ENCODE results near the gene BIRC7.

DNA sequence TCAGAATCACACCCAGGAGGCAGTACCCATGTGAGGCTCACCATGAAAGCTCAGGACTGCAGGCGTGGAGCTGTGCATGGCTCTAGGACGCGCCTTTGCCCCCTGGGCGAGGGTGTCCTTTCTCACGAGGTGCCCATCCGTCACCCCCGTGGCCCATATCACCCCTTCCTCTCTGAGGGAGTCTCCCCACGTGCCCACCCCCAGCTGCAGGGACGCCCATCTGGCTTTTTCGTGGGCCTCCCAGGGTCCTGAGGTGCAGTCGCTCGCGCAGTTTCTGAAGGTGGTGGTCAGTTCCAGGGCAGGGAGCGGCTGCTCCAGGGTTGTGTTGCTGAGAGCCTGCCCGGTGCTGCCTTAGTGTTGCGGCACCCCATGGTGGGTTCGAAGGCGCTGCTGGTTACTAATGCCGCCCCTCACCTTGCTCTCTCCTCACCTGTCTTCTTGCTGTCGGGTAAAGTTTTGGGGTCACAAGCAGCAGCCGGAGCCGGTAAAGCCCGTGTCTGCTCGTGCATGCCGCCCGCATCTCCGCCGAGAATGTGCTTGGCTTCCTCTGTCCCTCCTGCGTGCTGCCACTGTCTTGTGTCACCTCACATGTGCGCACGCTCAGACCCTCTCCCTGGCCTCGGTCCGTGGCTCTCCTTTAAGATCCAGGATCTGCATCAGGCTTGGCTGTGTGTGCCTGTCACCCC, 47.8 kb downstream of the BIRC7 start:
- TF ChIP-seq, protein P1, sequence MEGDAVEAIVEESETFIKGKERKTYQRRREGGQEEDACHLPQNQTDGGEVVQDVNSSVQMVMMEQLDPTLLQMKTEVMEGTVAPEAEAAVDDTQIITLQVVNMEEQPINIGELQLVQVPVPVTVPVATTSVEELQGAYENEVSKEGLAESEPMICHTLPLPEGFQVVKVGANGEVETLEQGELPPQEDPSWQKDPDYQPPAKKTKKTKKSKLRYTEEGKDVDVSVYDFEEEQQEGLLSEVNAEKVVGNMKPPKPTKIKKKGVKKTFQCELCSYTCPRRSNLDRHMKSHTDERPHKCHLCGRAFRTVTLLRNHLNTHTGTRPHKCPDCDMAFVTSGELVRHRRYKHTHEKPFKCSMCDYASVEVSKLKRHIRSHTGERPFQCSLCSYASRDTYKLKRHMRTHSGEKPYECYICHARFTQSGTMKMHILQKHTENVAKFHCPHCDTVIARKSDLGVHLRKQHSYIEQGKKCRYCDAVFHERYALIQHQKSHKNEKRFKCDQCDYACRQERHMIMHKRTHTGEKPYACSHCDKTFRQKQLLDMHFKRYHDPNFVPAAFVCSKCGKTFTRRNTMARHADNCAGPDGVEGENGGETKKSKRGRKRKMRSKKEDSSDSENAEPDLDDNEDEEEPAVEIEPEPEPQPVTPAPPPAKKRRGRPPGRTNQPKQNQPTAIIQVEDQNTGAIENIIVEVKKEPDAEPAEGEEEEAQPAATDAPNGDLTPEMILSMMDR (conservative IDR thresholded peaks at IDR 0.05) = no peak
- no peak for TF ChIP-seq EZH2 (IDR thresholded peaks at IDR 0.05; ENCODE audit: low read depth)
